Subcutaneous adipose tissue (tissue), 4 donors: ENCODE measurements around the gene FBXL13. TPM values are rescaled to one million over a fixed set of nuclear protein-coding genes. Genes with fewer than 3 reads are reported as not detected.

Source experiments
- CTCF ChIP-seq: fragments of 450-650 bp; IDR thresholded peaks from one replicate; pipeline ENCODE4 v1.5.1; 2016; ENCODE audit warnings: low read depth, mild to moderate bottlenecking, control low read depth, antibody characterized with exemption, moderate library complexity
- total RNA-seq, 4 donors: library from RNA; depleted of rRNA; stranded (reverse); fragments of >200 nt; gene quantifications; one replicate each; pipeline ENCODE4 v1.1.0, GENCODE V29; 2016

The FBXL13 gene
- total RNA-seq, 4 donors from 2014 or later, result 0.88 to 2.4 TPM; not detected in 2

DNA sequence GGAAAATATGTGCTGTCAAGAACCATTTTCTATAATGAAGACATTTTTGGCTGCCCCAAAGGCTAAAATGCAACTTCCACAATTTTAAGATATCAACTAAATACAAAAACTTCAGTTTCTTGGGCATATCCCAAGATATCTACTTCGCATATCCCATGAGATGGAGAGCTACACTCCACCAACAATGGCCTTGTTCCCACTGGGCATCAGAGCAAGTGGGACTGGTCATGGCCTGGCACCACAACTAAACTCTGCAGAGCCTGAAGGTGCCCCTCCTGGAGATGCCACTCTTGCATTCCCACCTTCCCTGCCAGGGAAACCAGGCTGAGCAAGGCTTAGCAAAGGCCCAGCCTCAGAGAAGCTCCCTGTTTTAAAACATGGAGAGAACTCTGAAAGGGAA is 237.6 kb downstream of the FBXL13 start:
- TF ChIP-seq CTCF, result no peak

DNA sequence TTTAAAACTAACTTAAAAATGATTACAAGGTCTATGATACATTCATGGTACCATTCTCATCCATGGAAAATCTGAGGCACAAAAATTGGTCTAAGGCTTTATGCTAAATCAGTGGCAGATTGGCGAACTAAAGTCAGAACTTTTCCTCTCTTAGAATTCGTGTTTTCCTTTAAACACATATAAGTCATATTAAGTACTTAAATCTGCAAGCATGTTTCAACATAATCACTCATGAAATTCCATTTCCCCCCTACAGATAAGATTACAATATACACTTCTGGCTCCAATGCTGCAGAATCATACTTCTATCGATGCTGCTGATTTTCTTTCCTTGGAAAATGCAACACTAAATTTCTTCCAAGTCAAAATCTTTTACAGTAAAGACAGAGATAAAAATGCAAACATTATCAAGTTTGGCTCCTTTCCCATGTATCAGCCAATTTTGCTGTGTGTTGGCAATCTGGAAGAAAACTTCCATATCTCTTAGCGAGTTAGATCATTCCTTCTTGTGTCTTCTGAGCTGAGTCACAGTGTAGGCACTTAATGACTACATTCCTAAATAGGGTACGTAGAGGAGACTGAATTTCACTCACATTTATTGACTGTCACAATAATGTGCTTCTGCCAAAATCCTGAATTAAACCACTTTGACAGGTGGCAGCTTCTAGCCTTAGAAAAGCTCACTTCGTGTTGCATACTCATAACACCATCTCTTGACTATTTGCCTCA is 238.2 kb downstream of the FBXL13 start:
- no peak for TF ChIP-seq CTCF

DNA sequence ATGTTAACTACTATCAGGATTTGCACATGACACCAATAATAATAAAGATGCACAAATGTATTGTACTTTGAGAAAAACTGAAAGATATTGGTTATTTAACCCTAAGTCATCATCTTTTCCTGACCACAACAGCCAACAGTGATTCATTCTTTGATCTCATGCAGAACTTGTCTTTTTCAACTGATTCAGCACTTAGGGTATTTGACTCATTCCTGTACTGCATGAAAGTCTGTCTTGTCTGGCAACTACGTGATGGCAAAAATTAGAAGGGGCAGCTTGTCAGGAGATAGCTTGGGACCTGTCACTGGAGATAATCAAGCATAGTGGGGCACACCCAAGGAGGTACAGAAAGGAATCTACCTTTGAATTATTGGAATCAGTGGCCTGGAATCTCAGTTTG is 239.6 kb downstream of the FBXL13 start:
- TF ChIP-seq CTCF, result no peak

- no peak for TF ChIP-seq CTCF
Observed at GRCh38 chr7:102834466-102834865, 240.1 kb downstream of the FBXL13 start.

DNA sequence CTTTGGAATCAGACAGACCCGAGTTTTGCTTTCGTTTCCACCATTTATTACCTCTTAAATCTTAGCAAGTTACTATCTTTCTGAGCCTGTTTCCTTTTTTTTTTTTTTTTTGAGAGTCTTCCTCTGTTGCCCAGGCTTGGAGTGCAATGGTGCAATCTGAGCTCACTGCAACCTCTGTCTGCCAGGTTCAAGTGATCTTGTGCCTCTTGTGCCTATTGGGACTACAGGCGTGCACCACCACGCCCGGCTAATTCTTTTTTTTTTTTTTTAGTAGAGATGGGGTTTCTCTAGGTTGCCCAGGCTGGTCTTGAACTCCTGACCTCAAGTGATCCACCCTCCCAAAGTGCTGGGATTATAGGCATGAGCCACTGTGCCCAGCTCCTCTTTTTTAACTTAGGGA is 241.3 kb downstream of the FBXL13 start:
- no peak for TF ChIP-seq CTCF

GRCh38 chr7:102832674-102833073 is 241.9 kb downstream of the FBXL13 start:
- no peak for TF ChIP-seq CTCF

DNA sequence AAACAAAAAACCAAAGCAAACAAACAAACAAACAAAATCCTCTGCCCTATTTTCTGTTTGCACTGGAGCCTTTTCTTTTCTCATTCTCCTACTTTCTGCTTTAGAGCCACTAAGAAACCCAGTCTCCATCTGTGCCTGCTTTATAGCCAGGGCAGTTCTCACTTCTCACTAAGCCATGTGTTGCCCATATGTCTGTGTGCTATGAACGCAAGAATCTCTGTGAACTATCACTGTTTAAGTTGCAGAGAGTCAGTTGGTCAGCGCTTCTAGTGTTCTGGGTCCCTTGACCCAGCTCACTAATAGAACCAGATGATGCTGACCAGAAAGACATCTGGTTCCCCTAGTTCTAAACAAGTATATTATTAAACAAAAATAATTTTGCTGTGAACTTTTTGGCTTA is 244.4 kb downstream of the FBXL13 start:
- TF ChIP-seq CTCF, result no peak
